HEK293T (cell line): ENCODE measurements around the gene CYTL1.

Experiments used
- CTCF ChIA-PET: fragments of 350-600 bp; formaldehyde crosslinking; extraction: SDS; loops from one replicate; lab custom pipeline; 2021; ENCODE audit warnings: antibody characterized with exemption, inconsistent platforms; lab: Yijun Ruan, JAX
- POLR2A ChIA-PET: fragments of 350-600 bp; formaldehyde crosslinking; extraction: SDS; loops from one replicate; lab custom pipeline; 2020; ENCODE audit warnings: antibody characterized with exemption, inconsistent platforms; lab: Yijun Ruan, JAX
- DNase-seq: peaks from one replicate; pipeline ENCODE4 v3.0.0; 2012; ENCODE audit warnings: mixed read lengths; ENCODE audit errors: extremely low spot score
- ARNT ChIP-seq: fragments of 450-650 bp; IDR thresholded peaks from 2 replicates; pipeline ENCODE4 v1.6.1; 2017; ENCODE audit warnings: mild to moderate bottlenecking
- BHLHE40 ChIP-seq: fragments of 450-650 bp; IDR thresholded peaks from 2 replicates; pipeline ENCODE4 v1.6.1; 2016; ENCODE audit warnings: mild to moderate bottlenecking, moderate library complexity, borderline replicate concordance
- CTBP1 ChIP-seq: fragments of 450-650 bp; IDR thresholded peaks from 2 replicates; pipeline ENCODE4 v1.6.1; 2016; ENCODE audit warnings: borderline replicate concordance
- ELF4 ChIP-seq: fragments of 450-650 bp; IDR thresholded peaks from 2 replicates; pipeline ENCODE4 v1.6.1; 2017; ENCODE audit warnings: antibody characterized with exemption
- FOXA1 ChIP-seq: fragments of 450-650 bp; IDR thresholded peaks from 2 replicates; pipeline ENCODE4 v1.6.1; 2016; ENCODE audit warnings: mild to moderate bottlenecking
- FOXK2 ChIP-seq: fragments of 450-650 bp; IDR thresholded peaks from 2 replicates; pipeline ENCODE4 v1.6.1; 2016; ENCODE audit warnings: mild to moderate bottlenecking
- FOXM1 ChIP-seq: fragments of 450-650 bp; IDR thresholded peaks from 2 replicates; pipeline ENCODE4 v1.6.1; 2017; ENCODE audit warnings: mild to moderate bottlenecking, borderline replicate concordance
- HDGF ChIP-seq: fragments of 450-650 bp; IDR thresholded peaks from 2 replicates; pipeline ENCODE4 v1.6.1; 2017; ENCODE audit warnings: antibody characterized with exemption, borderline replicate concordance
- L3MBTL2 ChIP-seq: fragments of 450-650 bp; conservative IDR thresholded peaks from 2 replicates; pipeline ENCODE4 v1.6.1; 2016; ENCODE audit warnings: mild to moderate bottlenecking
- LEF1 ChIP-seq: fragments of 450-650 bp; IDR thresholded peaks from 2 replicates; pipeline ENCODE4 v1.6.1; 2017; ENCODE audit warnings: mild to moderate bottlenecking, borderline replicate concordance
- NFRKB ChIP-seq: fragments of 450-650 bp; IDR thresholded peaks from 2 replicates; pipeline ENCODE4 v1.6.1; 2016; ENCODE audit warnings: mild to moderate bottlenecking, moderate library complexity
- PKNOX1 ChIP-seq: fragments of 450-650 bp; IDR thresholded peaks from 2 replicates; pipeline ENCODE4 v1.6.1; 2016
- SP1 ChIP-seq: fragments of 450-650 bp; IDR thresholded peaks from 2 replicates; pipeline ENCODE4 v1.6.1; 2017
- SUZ12 ChIP-seq: fragments of 450-650 bp; IDR thresholded peaks from 2 replicates; pipeline ENCODE4 v1.6.1; 2016; ENCODE audit warnings: mild to moderate bottlenecking
- TARDBP ChIP-seq: fragments of 450-650 bp; IDR thresholded peaks from 2 replicates; pipeline ENCODE4 v1.6.1; 2016
- ZNF384 ChIP-seq: fragments of 450-650 bp; IDR thresholded peaks from 2 replicates; pipeline ENCODE4 v1.6.1; 2016

CYTL1 gene

GRCh38 chr4:5052204-5052702 lies 33.0 kb upstream of the CYTL1 start:
- ChIA-PET POLR2A (no interaction called here), CTCF (no interaction called here)
- TF ChIP-seq ZNF384 (no peak), CTBP1 (no peak), LEF1 (no peak), ARNT (no peak), TARDBP (no peak), L3MBTL2 (no peak), PKNOX1 (no peak)
- DNase-seq: no peak

GRCh38 chr4:5051278-5052203 lies 32.3 kb upstream of the CYTL1 start, which contains the start of gene STK32B:
Gene STK32B, plus strand, starts transcription at chr4:5051480.
- CTCF ChIA-PET: interaction anchor here (0.6 to 1.3 kb wide), 3 partner anchors 254 to 739 kb away, joined by 4 to 5 read pairs (median 4); no protein-coding TSS in a partner anchor
- peak; percentile 67 for DNase-seq
- POLR2A ChIA-PET: no interaction called here
- TF ChIP-seq ELF4: no peak
- no peak for TF ChIP-seq PKNOX1
- no peak for TF ChIP-seq ARNT
- no peak for TF ChIP-seq FOXA1
- peak; percentile 52 for TF ChIP-seq L3MBTL2
- TF ChIP-seq CTBP1: no peak

GRCh38 chr4:5050520-5051277 lies 31.4 kb upstream of the CYTL1 start:
- ChIA-PET POLR2A (no interaction called here), CTCF (interaction anchor here (0.6 to 1.3 kb wide), 4 partner anchors 186 to 740 kb away, joined by 3 to 5 read pairs (median 4); no protein-coding TSS in a partner anchor)
- peak; percentile 82 for DNase-seq
- no peak for TF ChIP-seq TARDBP
- TF ChIP-seq LEF1: no peak
- no peak for TF ChIP-seq CTBP1
- TF ChIP-seq SP1: no peak
- no peak for TF ChIP-seq L3MBTL2

GRCh38 chr4:5048721-5049120 lies 29.5 kb upstream of the CYTL1 start:
- CTCF ChIA-PET: no interaction called here
- TF ChIP-seq L3MBTL2 (no peak), SP1 (no peak), LEF1 (no peak), BHLHE40 (no peak), HDGF (no peak), NFRKB (no peak), FOXK2 (no peak), TARDBP (no peak), ZNF384 (no peak), SUZ12 (no peak), PKNOX1 (no peak), ARNT (no peak)
- DNase-seq: no peak
- POLR2A ChIA-PET: no interaction called here

- TF ChIP-seq CTBP1: no peak
- no peak for TF ChIP-seq FOXA1
- no peak for TF ChIP-seq SUZ12
- TF ChIP-seq FOXM1: no peak
- TF ChIP-seq ZNF384: no peak
- TF ChIP-seq LEF1: no peak
- ChIA-PET POLR2A (no interaction called here), CTCF (no interaction called here)
- no peak for DNase-seq
Measured at GRCh38 chr4:5045097-5045496, 25.8 kb upstream of the CYTL1 start.

- no peak for DNase-seq
- CTCF ChIA-PET: no interaction called here
- TF ChIP-seq ELF4 (no peak), FOXK2 (no peak), BHLHE40 (no peak), HDGF (no peak), SP1 (no peak), TARDBP (no peak), NFRKB (no peak), PKNOX1 (no peak), L3MBTL2 (no peak), ARNT (no peak), SUZ12 (no peak)
- POLR2A ChIA-PET: no interaction called here
Measured at GRCh38 chr4:5044341-5044740, 25.1 kb upstream of the CYTL1 start.
